SK-N-SH treated with all-trans-retinoic acid at 6 μM for 48 hours (cell line): ENCODE data around the gene FAM181B.

Experiments
- ARNTL ChIP-seq: fragments of 450-650 bp; formaldehyde crosslinking; IDR thresholded peaks from 2 replicates; pipeline ENCODE4 v1.5.0; 2020; ENCODE audit warnings: low read depth, mild to moderate bottlenecking, moderate library complexity, borderline replicate concordance
- CREB5 ChIP-seq: fragments of 250-450 bp; sonication (Bioruptor Pico); IDR thresholded peaks from 2 replicates; pipeline ENCODE4 v1.5.1; 2020; ENCODE audit warnings: low read depth, mild to moderate bottlenecking, moderate library complexity
- CSRNP3 ChIP-seq: fragments of 250-450 bp; sonication (Bioruptor Pico); IDR thresholded peaks from 2 replicates; pipeline ENCODE4 v1.5.1; 2021; ENCODE audit warnings: mild to moderate bottlenecking, moderate library complexity
- RARB ChIP-seq: fragments of 250-450 bp; sonication (Bioruptor Pico); IDR thresholded peaks from 2 replicates; pipeline ENCODE4 v1.8.0; 2021; ENCODE audit warnings: mild to moderate bottlenecking, moderate library complexity
- ZFP3 ChIP-seq: fragments of 250-450 bp; sonication (Bioruptor Pico); IDR thresholded peaks from 2 replicates; pipeline ENCODE4 v1.5.0; 2020; ENCODE audit warnings: mild to moderate bottlenecking, moderate library complexity
- ZFP30 ChIP-seq: fragments of 450-650 bp; formaldehyde crosslinking; IDR thresholded peaks from 2 replicates; pipeline ENCODE4 v1.5.0; 2022; ENCODE audit warnings: mild to moderate bottlenecking, moderate library complexity
- ZNF565 ChIP-seq: fragments of 450-650 bp; formaldehyde crosslinking; conservative IDR thresholded peaks from 2 replicates; pipeline ENCODE4 v1.5.0; 2020; ENCODE audit warnings: low read depth, mild to moderate bottlenecking, moderate library complexity
- ZNF70 ChIP-seq: fragments of 450-650 bp; formaldehyde crosslinking; IDR thresholded peaks from 2 replicates; pipeline ENCODE4 v1.5.0; 2020; ENCODE audit warnings: mild to moderate bottlenecking, moderate library complexity
- ZNF8 ChIP-seq: fragments of 450-650 bp; formaldehyde crosslinking; IDR thresholded peaks from 2 replicates; pipeline ENCODE4 v1.5.0; 2020; ENCODE audit warnings: mild to moderate bottlenecking, moderate library complexity

- TF ChIP-seq ZNF565 (CRISPR knock-in tag), result no peak
- no peak for TF ChIP-seq CREB5 (CRISPR knock-in tag)
- TF ChIP-seq CSRNP3 (CRISPR knock-in tag), result no peak
- no peak for TF ChIP-seq ZNF70 (CRISPR knock-in tag)
- no peak for TF ChIP-seq ARNTL (CRISPR knock-in tag)
- TF ChIP-seq RARB, result no peak
- TF ChIP-seq ZNF8 (CRISPR knock-in tag), result no peak
- no peak for TF ChIP-seq ZFP30 (CRISPR knock-in tag)
- TF ChIP-seq ZFP3 (CRISPR knock-in tag), result no peak
These were observed 31.9 kb upstream of the FAM181B start for GRCh38 chr11:82765466-82766034.
